ENCODE data around the gene FOXA2. TPM values are rescaled to one million over a fixed set of nuclear protein-coding genes. Genes with fewer than 3 reads are reported as not detected.
"Not testable (repeated sequence)": the region's sequence is repeated elsewhere in the genome, so short reads cannot be mapped to it uniquely, and the experiment has no call there.

The FOXA2 gene
- total RNA-seq, 1 experiment from 2014 or later = 14.4 TPM

GRCh38 chr20:22601361-22602141 lies 17.2 kb upstream of the FOXA2 start:
- intact Hi-C loops (cut with micrococcal nuclease) = no loop called here
- peak overlapping the region; percentile 44 for H3K27ac ChIP-seq (ENCODE audit: low read length)
- POLR2A ChIA-PET (ENCODE audit: unreplicated experiment) = no interaction called here

DNA sequence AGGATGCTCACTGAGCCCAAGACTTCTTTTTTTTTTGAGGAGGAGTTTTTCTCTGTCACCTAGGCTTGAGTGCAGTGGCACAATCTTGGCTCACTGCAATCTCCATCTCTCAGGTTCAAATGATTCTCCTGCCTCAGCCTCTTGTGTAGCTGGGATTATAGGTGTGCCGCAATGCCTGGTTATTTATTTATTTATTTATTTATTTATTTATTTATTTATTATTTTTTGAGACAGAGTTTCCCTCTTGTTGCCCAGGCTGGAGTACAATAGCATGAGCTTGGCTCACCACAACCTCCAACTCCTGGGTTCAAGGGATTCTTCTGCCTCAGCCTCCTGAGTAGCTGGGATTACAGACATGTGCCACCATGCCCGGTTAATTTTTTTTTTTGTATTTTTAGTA lies 14.9 kb upstream of the FOXA2 start:
- H3K27ac ChIP-seq (ENCODE audit: low read length); intact Hi-C loops (cut with micrococcal nuclease); H3F3A ChIP-seq (ENCODE audit: low read length, unreplicated experiment); DNase-seq; H3K9ac ChIP-seq (ENCODE audit: low read length); H3K4me2 ChIP-seq (ENCODE audit: low read length); ATAC-seq; H2AFZ ChIP-seq (ENCODE audit: low read length); H3K4me1 ChIP-seq (ENCODE audit: insufficient read depth, low read length); H3K79me2 ChIP-seq (ENCODE audit: low read length); H4K20me1 ChIP-seq (ENCODE audit: low read length); H3K36me3 ChIP-seq (ENCODE audit: low read depth, low read length); CTCF ChIA-PET; H3K4me3 ChIP-seq (ENCODE audit: low read length); H3K9me3 ChIP-seq (ENCODE audit: low read length); POLR2A ChIA-PET (ENCODE audit: unreplicated experiment); BruUV-seq (replicated peaks); H3K9me2 ChIP-seq (replicated peaks; ENCODE audit: low read length): not testable (repeated sequence)
- peaks cover 32% of the 10 kb centered on the region for H3K27me3 ChIP-seq (ENCODE audit: low read length)

More at GRCh38 chr20:22601361-22602141, 17.2 kb upstream of the FOXA2 start:
- no peaks in the 10 kb centered on the region for H4K20me1 ChIP-seq (ENCODE audit: low read length)
- H3F3A ChIP-seq (ENCODE audit: low read length, unreplicated experiment) = no peaks in the 10 kb centered on the region
- H3K27me3 ChIP-seq (ENCODE audit: low read length) = peaks cover 22% of the 10 kb centered on the region
- H3K4me2 ChIP-seq (ENCODE audit: low read length) = 0 out of 2 replicates have a peak overlapping the region, but pooled peaks have one; percentile 2
- TF ChIP-seq CTCF (conservative IDR thresholded peaks at IDR 0.05; ENCODE audit: low read depth, low read length) (no peak), EZH2phosphoT487 (IDR thresholded peaks at IDR 0.05; ENCODE audit: borderline replicate concordance, low read length) (no peak), EZH2 (IDR thresholded peaks at IDR 0.05; ENCODE audit: low read length, unreplicated experiment) (no peak)
- H3K4me1 ChIP-seq (ENCODE audit: insufficient read depth, low read length) = no peaks in the 10 kb centered on the region
- CTCF ChIA-PET = interaction anchor here (0.5 to 0.6 kb wide), 3 partner anchors 11 to 148 kb away, joined by 3 read pairs; no protein-coding TSS in a partner anchor
- ATAC-seq = peak; percentile 86
- peak; percentile 43 for DNase-seq
- no peak overlapping the region for H2AFZ ChIP-seq (ENCODE audit: low read length)
- no peaks in the 10 kb centered on the region for H3K79me2 ChIP-seq (ENCODE audit: low read length)
- no peak overlapping the region for H3K4me3 ChIP-seq (ENCODE audit: low read length)
- no TSS peak for BruUV-seq (replicated peaks)
- no peaks in the 10 kb centered on the region for H3K36me3 ChIP-seq (ENCODE audit: low read depth, low read length)
- H3K9ac ChIP-seq (ENCODE audit: low read length) = no peak overlapping the region; the same call in 1 of the 2 replicates
- H3K9me2 ChIP-seq (replicated peaks; ENCODE audit: low read length) = no peaks in the 10 kb centered on the region
- H3K9me3 ChIP-seq (ENCODE audit: low read length) = no peaks in the 10 kb centered on the region

- ChIA-PET POLR2A (ENCODE audit: unreplicated experiment) (no interaction called here), CTCF (no interaction called here)
- Histone ChIP-seq H3K4me1 (ENCODE audit: insufficient read depth, low read length) (peaks cover 13% of the 10 kb centered on the region), H3K4me2 (ENCODE audit: low read length) (no peak overlapping the region), H3K4me3 (ENCODE audit: low read length) (no peak overlapping the region), H3K9me3 (ENCODE audit: low read length) (no peaks in the 10 kb centered on the region), H3K9me2 (replicated peaks; ENCODE audit: low read length) (no peaks in the 10 kb centered on the region), H3K36me3 (ENCODE audit: low read depth, low read length) (no peaks in the 10 kb centered on the region), H3K27ac (ENCODE audit: low read length) (no peak overlapping the region), H3K27me3 (ENCODE audit: low read length) (peaks cover 36% of the 10 kb centered on the region), H3K9ac (ENCODE audit: low read length) (no peak overlapping the region), H3F3A (ENCODE audit: low read length, unreplicated experiment) (no peaks in the 10 kb centered on the region), H3K79me2 (ENCODE audit: low read length) (no peaks in the 10 kb centered on the region), H4K20me1 (ENCODE audit: low read length) (no peaks in the 10 kb centered on the region), H2AFZ (ENCODE audit: low read length) (no peak overlapping the region)
- ATAC-seq (no peak), DNase-seq (no peak)
- TF ChIP-seq EZH2phosphoT487 (IDR thresholded peaks at IDR 0.05; ENCODE audit: borderline replicate concordance, low read length) = no peak
- TF ChIP-seq CTCF (conservative IDR thresholded peaks at IDR 0.05; ENCODE audit: low read depth, low read length) = no peak
- TF ChIP-seq EZH2 (IDR thresholded peaks at IDR 0.05; ENCODE audit: low read length, unreplicated experiment) = no peak
- intact Hi-C loops (cut with micrococcal nuclease) = no loop called here
- no TSS peak for BruUV-seq (replicated peaks)
Observed at GRCh38 chr20:22597303-22597702, 12.9 kb upstream of the FOXA2 start.

Measured in PC-3 (cell line).